ENCODE measurements around the gene ZNF428.
"Not testable (repeated sequence)": the region's sequence is repeated elsewhere in the genome, so short reads cannot be mapped to it uniquely, and the experiment has no call there.

Gene ZNF428

GRCh38 chr19:43620061-43621001 is 902 bp upstream of the ZNF428 start:
- no peak for DNase-seq (ENCODE audit: low read depth in 2 of 3, low spot score in 1 of 3)

- peak; percentile 39 to 52 (median 46) for DNase-seq (ENCODE audit: low read depth in 2 of 3, low spot score in 1 of 3)
Observed at GRCh38 chr19:43618921-43619261, 538 bp downstream of the ZNF428 start.

GRCh38 chr19:43616954-43617353 is 2.5 kb downstream of the ZNF428 start:
- no peak for DNase-seq (ENCODE audit: low read depth in 2 of 3, low spot score in 1 of 3)

- no peak for DNase-seq (ENCODE audit: low read depth in 2 of 3, low spot score in 1 of 3)
Observed at GRCh38 chr19:43616306-43616705, 3.1 kb downstream of the ZNF428 start.

GRCh38 chr19:43612374-43612773 is 7.1 kb downstream of the ZNF428 start:
- DNase-seq (ENCODE audit: low read depth in 2 of 3, low spot score in 1 of 3) = no peak

GRCh38 chr19:43611788-43612187 is 7.6 kb downstream of the ZNF428 start, which contains the start of gene SRRM5:
TSS of gene SRRM5 (plus strand) at chr19:43612088. CDS start at chr19:43612122, 34 bp downstream.
- DNase-seq (ENCODE audit: low read depth in 2 of 3, low spot score in 1 of 3) = no peak

- DNase-seq (ENCODE audit: low read depth in 2 of 3, low spot score in 1 of 3) = no peak
Observed at GRCh38 chr19:43610493-43610892, 8.9 kb downstream of the ZNF428 start.

- DNase-seq (ENCODE audit: low read depth in 2 of 3, low spot score in 1 of 3) = no peak
Observed at GRCh38 chr19:43609872-43610271, 9.6 kb downstream of the ZNF428 start.

GRCh38 chr19:43607238-43608205 is 11.9 kb downstream of the ZNF428 start:
- no peak for DNase-seq (ENCODE audit: low read depth in 2 of 3, low spot score in 1 of 3)

GRCh38 chr19:43606569-43607229 is 12.7 kb downstream of the ZNF428 start:
- DNase-seq (ENCODE audit: low read depth in 2 of 3, low spot score in 1 of 3) = no peak

GRCh38 chr19:43605875-43606568 is 13.4 kb downstream of the ZNF428 start:
- DNase-seq (ENCODE audit: low read depth in 2 of 3, low spot score in 1 of 3) = no peak

- not testable (repeated sequence) for DNase-seq (ENCODE audit: low read depth in 2 of 3, low spot score in 1 of 3)
Observed at GRCh38 chr19:43600326-43600725, 19.1 kb downstream of the ZNF428 start.

- DNase-seq (ENCODE audit: low read depth in 2 of 3, low spot score in 1 of 3) = no peak
Observed at GRCh38 chr19:43599635-43600295, 19.7 kb downstream of the ZNF428 start.

- no peak for DNase-seq (ENCODE audit: low read depth in 2 of 3, low spot score in 1 of 3)
Observed at GRCh38 chr19:43598445-43599240, 20.8 kb downstream of the ZNF428 start.

- DNase-seq (ENCODE audit: low read depth in 2 of 3, low spot score in 1 of 3) = no peak
Observed at GRCh38 chr19:43597876-43598275, 21.6 kb downstream of the ZNF428 start.

- no peak for DNase-seq (ENCODE audit: low read depth in 2 of 3, low spot score in 1 of 3)
Observed at GRCh38 chr19:43596842-43597461, 22.5 kb downstream of the ZNF428 start.

GRCh38 chr19:43595999-43596841 is 23.2 kb downstream of the ZNF428 start, which contains the start of the genes IRGQ and ZNF576:
TSS of gene IRGQ (minus strand) at chr19:43596134. CDS start at chr19:43595338, 796 bp downstream.
TSS of gene ZNF576 (plus strand) at chr19:43596595. CDS start at chr19:43597109, 514 bp downstream.
- peak; percentile 100 for DNase-seq (ENCODE audit: low read depth in 2 of 3, low spot score in 1 of 3)

- DNase-seq (ENCODE audit: low read depth in 2 of 3, low spot score in 1 of 3) = no peak
Observed at GRCh38 chr19:43595605-43595998, 23.8 kb downstream of the ZNF428 start.
